ENCODE data around the gene TTC28.

- TF ChIP-seq, protein P1, sequence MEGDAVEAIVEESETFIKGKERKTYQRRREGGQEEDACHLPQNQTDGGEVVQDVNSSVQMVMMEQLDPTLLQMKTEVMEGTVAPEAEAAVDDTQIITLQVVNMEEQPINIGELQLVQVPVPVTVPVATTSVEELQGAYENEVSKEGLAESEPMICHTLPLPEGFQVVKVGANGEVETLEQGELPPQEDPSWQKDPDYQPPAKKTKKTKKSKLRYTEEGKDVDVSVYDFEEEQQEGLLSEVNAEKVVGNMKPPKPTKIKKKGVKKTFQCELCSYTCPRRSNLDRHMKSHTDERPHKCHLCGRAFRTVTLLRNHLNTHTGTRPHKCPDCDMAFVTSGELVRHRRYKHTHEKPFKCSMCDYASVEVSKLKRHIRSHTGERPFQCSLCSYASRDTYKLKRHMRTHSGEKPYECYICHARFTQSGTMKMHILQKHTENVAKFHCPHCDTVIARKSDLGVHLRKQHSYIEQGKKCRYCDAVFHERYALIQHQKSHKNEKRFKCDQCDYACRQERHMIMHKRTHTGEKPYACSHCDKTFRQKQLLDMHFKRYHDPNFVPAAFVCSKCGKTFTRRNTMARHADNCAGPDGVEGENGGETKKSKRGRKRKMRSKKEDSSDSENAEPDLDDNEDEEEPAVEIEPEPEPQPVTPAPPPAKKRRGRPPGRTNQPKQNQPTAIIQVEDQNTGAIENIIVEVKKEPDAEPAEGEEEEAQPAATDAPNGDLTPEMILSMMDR (IDR thresholded peaks at IDR 0.05): no peak
- no peak for TF ChIP-seq EZH2 (IDR thresholded peaks at IDR 0.05)
- no peak for TF ChIP-seq EZH2phosphoT487 (IDR thresholded peaks at IDR 0.05)
Measured at GRCh38 chr22:28096161-28096560, 583.5 kb downstream of the TTC28 start.
